ENCODE results near the gene MKX.

Gene MKX, protein sequence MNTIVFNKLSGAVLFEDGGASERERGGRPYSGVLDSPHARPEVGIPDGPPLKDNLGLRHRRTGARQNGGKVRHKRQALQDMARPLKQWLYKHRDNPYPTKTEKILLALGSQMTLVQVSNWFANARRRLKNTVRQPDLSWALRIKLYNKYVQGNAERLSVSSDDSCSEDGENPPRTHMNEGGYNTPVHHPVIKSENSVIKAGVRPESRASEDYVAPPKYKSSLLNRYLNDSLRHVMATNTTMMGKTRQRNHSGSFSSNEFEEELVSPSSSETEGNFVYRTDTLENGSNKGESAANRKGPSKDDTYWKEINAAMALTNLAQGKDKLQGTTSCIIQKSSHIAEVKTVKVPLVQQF

GRCh38 chr10:27745732-27746396, at the start of gene MKX:
MKX (minus strand) TSS chr10:27745819; CDS start chr10:27743415, 2,404 bp downstream.
- peak; percentile 42 for DNase-seq

- no peak for DNase-seq
Observed at GRCh38 chr10:27794157-27794556, 48.5 kb upstream of the MKX start.

- DNase-seq: no peak
Observed at GRCh38 chr10:27792216-27792615, 46.6 kb upstream of the MKX start.

- DNase-seq: no peak
Observed at GRCh38 chr10:27784272-27784671, 38.7 kb upstream of the MKX start.

- DNase-seq: no peak
Observed at GRCh38 chr10:27783660-27784059, 38.0 kb upstream of the MKX start.

DNA sequence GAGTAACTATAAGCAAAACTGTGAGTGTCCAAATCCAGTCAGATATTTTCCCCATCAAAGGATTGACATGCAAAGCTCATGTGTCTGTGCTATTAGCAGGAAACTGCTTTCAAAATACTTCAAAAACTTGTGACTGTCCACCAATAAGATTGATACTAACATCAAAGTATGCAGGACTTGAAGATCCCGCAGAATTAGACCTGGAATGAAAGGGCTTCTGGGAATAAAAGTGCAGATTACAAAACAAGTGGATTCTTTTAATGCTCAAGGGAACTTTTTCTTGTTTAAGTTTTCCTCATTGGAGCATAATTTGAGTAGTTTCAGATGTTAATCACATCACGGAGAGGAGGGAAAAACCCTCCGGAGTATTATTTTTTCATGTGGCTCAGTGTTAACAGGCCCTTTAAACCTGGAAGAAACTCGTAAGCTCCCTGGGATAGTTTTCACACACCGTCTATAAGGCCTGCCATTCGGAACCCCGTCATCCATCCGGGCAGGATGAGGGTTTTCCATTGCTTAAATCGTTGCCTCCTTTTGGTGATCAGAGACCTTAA, 33.9 kb upstream of the MKX start:
- DNase-seq: no peak

- no peak for DNase-seq
Observed at GRCh38 chr10:27774831-27775230, 29.2 kb upstream of the MKX start.

- no peak for DNase-seq
Observed at GRCh38 chr10:27771231-27771630, 25.6 kb upstream of the MKX start.

DNA sequence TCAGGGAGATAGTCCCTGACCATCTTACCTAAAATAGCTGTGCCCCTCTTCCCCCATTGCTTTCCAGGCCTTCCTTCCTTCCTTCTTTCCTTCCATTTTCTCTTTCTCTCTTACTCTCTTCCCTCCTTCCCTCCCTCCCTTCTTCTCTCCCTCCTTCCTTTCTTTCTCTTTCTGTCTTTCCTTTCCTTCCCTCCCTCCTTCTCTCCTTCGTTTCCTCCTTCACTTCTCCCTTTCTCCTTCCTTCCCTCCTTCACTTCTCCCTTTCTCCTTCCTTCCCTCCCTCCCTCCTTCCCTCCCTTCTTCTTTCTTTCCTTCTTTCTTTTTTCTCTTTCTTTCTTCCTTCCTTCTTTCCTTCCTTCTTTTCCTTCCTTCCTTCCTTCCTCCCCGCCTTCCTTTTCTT, 24.6 kb upstream of the MKX start:
- DNase-seq: no peak

- DNase-seq: no peak
Observed at GRCh38 chr10:27760867-27761266, 15.2 kb upstream of the MKX start.

DNA sequence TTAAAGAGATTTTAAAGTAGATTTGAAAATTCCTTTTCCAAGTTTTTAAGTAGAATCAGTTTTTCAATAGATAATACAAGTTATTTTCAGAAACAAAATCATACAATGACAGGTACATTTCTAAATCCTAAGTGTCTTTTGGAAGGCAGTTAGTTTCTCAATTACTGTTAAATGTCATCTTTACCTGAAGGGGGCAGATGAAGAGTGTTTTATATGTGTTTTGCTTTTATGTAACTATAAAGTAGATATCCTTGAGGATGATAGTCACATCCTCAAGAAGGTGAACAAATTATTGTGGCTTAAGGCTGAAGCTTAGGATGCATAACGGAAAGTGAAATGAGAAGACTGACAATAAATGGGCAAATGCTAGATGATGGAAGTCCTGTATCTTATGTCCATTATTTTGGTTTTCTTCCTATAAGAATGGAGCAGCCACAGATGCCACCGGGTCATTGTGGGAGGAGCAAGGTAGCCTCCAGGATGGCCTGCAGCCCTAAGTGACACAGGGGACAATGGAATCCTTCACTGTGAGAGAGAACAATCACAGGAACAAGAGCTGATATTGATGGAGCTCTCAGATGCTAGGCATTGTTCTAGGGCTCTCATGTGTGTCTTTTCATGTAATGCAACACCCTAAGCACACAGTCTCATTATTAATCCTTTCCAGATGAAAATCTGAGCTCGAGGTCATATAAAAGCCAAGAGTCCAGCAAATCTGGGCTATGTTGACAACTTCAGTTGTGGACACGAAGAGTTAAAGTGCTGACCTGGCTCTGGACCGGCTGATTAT, 14.1 kb upstream of the MKX start:
- DNase-seq: no peak

DNA sequence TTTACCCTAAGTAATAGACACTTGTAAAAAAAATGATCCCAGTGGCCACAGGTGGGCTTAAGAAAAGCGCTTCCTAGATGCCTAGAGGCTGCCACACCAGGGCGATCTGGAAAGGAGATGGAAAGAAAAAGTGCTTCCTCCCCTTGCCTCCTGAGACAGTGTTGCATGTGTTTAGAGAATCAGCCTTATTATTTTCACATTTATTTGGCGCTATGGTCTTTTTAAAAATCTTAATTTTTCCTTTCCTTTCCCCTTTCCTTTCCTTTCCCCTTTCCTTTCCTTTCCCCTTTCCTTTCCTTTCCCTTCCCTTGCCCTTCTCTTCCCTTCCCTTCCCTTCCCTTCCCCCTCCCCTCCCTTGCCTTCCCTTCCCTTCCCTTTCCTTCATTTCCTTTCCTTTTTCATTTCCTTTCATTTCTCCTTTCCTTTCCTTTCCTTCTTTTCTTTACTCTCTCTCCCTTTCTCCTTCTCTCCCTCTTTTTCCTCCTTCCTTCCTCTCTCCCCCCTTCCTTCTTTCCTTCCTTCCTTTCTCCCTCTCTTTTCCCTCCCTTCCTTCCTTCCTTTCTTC, 7.1 kb upstream of the MKX start:
- DNase-seq: no peak

- DNase-seq: no peak
Observed at GRCh38 chr10:27748601-27749000, 3.0 kb upstream of the MKX start.

DNA sequence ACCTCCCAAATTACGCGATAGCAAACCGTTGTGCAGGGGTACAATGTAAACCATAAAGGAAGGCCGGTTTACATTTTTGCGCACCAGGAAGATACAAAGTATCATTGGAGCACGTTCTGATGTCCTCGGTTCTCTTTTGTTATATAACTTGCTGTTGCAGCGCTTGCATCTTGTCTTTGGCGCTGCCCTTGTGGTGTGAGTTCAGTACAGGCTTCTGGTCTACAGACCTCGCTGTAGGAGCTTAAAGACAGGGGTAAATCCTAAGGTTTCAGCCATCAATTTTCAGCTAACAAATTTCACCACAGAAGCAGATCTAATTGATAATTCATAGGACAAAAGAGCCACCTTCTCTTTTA, 1.5 kb upstream of the MKX start:
- no peak for DNase-seq

DNA sequence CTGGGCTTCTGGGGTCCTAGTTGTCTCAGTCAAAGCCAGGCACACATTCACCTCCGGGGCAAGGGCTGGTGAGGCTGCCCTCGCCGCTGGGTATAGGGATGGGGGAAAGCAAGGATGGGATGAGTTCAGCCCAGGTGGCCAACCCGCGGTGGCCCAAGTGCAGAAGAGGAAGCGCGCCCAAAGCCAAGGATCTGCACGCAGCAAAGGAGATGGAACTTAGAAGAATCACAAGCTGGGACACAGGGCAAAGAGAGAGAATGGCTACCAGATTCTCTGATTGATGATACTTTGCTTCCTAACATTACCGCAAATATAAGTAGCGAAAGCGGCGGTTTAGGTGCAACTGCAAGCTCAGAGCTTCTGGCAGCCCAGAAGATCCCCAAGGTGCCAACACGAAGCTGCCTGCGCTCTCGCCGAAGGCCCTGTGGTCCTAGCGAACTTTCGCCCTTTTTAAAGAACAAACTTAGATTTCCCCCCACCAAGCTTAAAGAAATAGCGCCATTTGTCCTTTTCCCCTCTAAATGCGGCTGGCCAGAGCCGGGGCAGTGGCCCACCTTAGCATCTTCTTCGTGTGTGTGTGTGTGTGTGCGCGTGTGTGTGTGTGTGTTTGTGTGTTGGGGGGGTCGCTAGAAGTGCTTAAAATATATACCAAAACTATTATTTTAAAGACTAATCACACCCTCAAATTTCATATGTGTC, 927 bp upstream of the MKX start:
- no peak for DNase-seq

- no peak for DNase-seq
Observed at GRCh38 chr10:27744802-27745731, 552 bp downstream of the MKX start.

- no peak for DNase-seq
Observed at GRCh38 chr10:27743877-27744801, 1.5 kb downstream of the MKX start.

- no peak for DNase-seq
Observed at GRCh38 chr10:27743012-27743876, 2.4 kb downstream of the MKX start.

All from NCI-H1105 (cell line).